GM20431 (cell line): Measurements from ENCODE around the gene KREMEN1.
"Not testable (repeated sequence)": the region's sequence is repeated elsewhere in the genome, so short reads cannot be mapped to it uniquely, and the experiment has no call there.

ENCODE experiments used
- in situ Hi-C: fragments of 300-500 bp; cut with MseI, MboI; formaldehyde crosslinking; loops from one replicate; pipeline ENCODE4 v1.15.0; 2020; ENCODE audit warnings: low sequenced_read_pairs; ENCODE audit not compliant: unreplicated experiment

KREMEN1 gene

DNA sequence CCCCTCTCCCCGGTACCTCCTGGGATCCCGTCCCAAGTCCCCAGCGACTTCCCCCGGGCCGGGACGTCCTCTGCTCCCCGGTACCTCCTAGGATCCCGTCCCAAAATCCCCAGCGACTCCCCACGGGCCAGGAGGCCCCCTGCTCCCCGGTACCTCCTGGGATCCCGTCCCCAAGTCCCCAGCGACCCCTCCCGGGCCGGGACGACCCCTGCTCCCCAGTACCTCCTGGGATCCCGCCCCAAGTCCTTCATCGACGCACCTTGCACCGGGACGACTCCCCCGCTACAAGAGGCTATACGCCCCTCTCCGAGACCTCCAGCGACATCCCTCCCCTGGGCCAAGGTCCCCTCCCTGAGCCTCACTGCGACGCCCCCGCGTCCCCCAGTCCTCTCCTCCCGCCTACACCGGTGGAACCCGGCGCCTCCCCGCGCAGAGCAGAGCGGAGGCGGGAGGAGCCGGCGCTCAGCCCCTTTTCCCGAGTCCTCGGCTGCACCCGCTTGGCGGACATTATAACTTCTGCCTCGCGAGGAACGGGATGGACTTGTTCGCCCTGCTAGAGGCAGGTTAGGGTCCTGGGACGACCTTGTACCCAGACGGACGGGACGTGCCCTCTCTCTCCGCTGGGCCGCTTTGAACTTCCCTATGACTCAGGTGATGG, 912 bp downstream of the KREMEN1 start:
- in situ Hi-C loops, result no loop called here

DNA sequence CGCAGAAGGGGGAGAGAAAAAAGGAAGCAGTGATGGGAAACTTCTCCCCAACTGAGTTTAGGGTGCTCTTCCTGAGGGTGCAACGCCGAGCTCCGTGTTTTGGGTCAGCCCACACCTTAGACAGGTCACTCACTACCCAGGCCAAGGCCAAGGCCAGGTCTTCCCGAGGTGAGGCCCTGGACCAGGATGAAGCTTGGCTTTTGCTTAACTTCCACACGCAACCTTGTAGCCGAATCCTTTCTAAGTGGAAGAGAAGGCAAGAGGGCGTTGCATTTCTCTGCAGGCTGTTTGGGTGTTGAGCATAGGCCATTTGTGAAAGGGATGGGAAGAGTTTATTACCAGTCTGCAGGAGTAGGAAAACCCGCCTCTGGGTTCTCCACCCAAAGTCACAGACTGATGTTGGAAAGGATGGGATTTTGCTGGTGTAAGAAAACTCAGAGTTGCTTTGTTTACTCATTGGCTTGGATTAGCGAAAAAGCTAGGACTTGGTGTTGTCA, 1.5 kb downstream of the KREMEN1 start:
- in situ Hi-C loops, result no loop called here

DNA sequence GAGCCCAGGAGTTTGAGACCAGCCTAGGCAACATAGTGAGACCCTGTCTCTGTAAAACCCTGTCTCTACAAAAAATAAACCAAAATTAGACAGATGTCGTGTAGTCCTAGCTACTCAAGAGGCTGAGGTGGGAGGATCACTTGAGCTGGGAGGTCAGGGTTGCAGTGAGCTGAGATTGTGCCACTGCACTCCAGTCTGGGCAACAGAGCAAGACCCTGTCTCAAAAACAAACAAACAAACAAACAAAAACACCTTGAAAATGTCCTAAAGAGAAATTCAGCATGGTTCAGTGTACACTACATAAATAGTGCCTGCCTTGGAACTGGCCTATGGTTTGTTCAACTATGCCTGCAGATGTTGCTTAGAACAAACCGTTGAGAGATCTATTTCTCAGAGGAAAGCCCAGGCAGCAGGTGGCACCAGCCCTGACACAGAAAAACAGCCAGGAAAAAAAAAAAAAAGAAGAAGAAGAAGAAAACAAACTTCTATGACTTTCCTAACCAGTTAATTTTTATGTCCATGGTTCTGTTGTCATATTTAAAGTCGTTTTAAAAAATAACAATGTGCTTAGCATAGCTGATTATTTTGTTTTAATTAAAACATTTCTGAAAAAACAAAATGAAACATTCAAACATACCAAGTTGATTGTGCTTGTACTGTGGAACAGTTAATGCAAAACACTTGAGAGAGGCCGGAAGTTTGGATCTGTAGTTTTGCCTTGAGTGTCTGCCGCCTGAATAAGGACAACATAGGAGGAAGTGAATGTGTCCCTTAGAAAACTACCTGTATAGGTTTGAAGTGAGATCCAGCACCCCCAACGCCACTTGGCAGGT, 5.4 kb downstream of the KREMEN1 start:
- in situ Hi-C loops, result no loop called here

DNA sequence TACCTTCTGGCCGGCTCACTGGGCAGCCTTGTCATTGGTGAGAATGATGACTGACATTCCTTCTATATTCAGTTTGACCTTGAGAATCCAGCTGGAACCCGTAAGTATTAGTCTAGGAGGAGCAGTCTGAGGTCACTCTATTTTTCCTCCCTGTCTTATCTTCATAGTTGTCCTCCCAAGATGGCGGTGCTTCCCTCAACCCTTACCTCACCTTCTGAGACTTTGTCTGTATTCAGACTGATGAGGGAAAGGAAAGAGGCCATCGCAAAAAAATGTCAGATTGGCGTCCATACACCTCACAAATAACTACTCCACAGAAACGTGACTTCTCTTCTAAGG, 6.0 kb downstream of the KREMEN1 start:
- in situ Hi-C loops, result no loop called here

DNA sequence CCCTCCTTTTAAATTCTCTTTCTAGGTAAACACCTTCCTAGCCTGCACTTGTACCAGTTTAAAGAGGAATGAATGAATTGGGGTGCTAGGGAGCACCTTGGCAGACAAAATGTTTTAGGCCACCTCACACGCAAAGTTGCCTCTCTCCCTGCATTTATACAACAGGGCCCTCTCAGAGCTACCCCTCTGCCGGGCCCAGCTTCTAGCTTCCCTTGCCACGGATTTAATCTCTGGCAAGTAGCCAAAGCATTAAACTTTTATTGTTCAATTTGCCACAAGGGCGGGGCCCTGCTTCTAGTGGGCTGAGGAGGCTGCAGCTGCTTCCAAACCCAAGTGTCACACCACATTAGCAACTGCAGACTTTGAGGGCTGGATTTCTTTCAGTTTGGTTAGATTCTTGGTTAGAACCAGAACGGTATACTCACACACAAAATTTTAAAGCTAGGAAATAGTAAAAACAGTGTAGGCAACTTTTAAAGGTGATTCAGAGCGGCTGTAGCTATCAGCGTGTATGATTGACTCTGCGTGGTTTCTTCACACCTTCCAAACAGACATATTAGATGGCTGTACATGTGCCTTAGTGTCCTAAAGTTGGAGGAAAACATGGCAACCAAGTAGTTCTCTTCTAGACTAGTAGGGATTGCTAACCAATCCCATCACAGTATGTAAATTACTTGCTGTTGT, 6.5 kb downstream of the KREMEN1 start:
- in situ Hi-C loops, result no loop called here

DNA sequence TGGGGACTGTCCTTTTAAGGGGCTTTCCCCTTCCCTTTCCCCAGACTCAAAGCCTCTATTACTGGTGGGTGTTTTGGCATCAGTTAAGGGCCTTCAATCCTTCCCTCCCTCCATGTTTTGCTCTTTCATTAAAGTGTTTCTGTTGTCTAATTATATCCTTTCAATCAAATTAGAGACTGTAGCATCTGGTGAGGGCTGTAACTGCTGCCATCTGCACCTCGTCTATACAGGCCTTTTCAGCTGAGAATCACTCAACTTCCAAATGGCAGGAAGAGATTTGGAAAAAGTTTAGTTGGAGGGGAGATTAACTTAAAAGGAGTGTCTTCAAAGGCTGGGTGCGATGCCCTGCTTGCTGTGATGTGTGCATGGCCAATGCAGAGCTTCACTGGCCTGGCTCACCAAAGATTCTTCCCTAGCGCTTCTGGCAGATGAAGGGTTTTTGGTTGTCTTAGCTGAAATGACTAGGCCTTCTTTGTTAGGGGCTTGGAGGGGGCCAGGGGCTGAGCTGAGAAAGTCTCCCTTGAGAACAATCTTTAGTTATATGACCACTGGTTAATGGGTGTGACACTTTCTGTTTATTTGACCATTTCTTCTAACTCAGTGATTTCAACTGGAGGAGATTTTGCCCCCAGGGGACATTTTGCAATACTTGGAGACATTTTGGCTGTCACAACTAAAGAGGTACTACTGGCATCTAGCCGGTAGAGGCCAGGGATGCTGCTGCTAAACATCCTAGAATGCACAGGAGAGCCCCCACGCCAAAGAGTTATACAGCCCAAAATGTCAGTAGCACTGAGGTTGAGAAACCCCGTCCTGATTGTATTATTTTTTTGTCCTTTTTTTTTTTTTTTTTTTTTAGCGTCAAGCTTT, 7.5 kb downstream of the KREMEN1 start:
- in situ Hi-C loops, result no loop called here

DNA sequence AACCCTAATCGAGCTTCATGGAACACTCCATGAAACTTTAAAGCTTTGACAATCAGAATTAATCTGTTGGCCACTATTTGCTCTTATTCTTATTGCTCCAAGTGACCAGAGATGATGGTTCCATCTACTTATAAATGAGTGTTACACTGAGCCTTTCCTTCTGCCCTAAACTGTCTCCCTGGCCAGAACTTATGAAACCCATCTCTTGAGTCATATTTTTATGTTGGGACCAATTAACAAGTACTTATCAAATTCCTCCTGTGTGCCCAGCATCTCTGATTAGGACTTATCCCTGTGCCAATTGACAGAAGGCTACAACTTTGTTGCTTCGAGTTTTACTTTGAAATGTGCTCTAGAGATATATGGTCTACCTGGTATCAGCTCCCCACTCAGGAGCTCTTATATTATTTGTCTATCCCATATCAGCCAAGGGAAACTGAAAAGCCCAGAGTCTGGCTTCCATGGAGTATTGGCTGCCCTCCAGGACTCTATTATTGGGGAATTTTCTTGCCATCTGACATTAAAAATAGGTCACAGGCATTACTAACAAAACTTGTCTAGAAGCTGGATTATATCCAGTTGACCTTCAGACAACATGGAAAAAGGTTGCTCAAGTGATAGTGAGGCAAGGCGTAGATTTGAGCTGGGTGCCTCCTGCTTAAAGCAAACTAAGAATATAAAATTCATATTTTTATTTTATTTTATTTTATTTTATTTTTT, 8.8 kb downstream of the KREMEN1 start:
- in situ Hi-C loops, result no loop called here

DNA sequence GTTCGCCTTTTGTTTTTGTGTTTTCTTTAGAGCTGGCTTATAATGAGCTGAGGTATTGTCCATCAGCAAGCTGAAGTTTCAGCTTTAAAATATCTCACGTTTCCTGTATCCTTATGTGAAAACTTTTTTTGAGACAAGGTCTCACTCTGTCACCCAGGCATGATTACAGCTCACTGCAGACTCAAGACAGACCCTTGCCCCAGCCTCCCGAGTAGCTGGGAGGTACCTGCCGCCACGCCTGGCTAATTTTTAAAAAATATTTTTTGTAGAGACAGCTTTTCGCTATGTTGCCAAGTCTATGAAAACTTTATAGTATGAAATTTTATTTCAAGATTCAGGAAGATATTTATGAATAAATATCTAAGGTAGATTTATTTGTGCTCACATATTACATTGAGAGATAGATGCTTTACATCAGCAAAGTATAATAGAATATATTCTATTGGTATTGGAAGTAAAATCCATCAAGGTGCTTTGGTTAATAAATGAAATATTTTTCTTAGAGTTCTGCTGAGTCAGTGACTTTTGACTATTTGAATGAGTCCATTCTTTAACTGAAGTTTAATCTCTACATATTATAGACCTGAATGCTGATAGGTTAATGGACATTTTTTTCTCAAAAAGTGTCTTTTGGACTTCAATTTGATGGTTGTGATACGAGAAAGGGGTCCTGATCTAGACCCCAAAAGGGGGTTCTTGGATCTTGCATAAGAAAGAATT, 10.2 kb downstream of the KREMEN1 start:
- in situ Hi-C loops, result no loop called here

DNA sequence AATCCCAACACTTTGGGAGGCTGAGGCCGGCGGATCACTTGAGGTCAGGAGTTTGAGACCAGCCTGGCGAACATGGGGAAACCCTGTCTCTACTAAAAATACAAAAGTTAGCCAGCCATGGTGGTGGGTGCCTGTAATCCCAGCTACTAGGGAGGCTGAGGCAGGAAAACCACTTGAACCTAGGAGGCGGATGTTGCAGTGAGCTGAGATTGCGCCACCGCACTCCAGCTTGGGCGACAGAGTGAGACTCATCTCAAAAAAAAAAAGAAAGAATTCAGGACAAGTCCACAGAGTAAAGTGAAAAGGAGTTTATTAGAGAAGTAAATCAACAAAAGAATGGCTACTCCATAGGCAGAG, 10.7 kb downstream of the KREMEN1 start:
- in situ Hi-C loops, result not testable (repeated sequence)

DNA sequence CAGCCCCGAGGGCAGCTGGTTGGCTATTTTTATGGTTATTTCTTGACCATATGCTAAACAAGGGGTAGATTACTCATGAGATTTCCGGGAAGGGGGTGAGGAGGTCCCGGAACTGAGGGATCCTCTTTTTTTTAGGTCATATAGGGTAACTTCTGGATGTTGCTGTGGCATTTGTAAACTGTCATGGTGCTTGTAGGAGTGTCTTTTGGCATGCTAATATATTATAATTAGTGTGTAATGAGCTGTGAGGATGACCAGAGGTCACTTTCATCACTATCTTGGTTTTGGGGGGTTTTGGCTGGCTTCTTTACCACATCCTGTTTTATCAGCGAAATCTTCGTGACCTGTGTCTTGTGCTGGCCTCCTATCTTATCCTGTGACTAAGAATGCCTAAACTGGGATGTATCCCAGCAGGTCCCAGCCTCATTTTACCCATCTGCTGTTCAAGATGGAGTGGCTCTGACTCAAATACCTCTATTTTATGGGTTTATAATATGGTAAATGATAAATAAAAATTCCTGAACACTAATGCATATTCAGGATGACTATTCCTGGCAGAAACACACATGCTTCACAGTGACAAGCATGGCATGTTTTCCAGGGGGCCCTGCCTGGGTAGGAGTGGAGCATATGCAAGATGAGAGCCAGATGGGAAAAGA, 11.2 kb downstream of the KREMEN1 start:
- in situ Hi-C loops, result no loop called here

DNA sequence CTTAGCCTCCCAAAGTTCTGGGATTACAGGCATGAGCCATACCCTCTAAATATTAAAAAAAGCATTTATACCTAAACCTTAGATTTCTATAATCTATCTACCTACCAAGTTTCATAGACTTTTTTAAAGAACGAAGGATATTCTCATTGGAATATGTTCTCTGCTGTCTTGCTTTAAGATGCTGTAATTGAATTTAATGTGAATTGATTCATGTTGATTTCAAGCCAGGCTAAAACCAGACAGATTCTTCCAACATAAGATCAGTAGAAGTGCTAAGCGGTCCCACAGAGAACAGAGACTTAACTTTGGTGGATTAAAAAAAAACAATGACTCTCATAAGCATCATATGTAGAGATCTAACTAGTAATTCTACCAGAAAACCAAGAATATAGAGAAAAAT, 14.2 kb downstream of the KREMEN1 start:
- in situ Hi-C loops, result no loop called here

DNA sequence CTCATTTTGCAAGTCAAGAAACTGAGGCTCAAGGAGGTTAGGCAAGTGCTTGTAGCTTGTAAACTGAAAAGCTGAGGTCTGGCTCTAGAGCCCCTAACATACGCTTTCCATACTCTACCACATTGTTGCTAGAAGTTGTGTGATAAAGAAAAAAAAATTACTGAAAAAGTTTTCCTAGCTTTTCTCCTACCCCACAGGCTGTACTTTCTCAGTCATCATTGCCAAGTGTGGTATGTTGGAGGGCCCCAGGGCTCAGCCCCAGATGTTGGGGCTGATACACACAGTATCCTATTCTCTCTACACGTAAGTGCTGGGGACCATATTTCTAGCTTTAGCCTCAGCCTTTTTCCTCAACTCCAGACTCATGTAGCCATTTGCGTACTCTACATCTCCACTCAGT, 16.0 kb downstream of the KREMEN1 start:
- in situ Hi-C loops, result no loop called here

DNA sequence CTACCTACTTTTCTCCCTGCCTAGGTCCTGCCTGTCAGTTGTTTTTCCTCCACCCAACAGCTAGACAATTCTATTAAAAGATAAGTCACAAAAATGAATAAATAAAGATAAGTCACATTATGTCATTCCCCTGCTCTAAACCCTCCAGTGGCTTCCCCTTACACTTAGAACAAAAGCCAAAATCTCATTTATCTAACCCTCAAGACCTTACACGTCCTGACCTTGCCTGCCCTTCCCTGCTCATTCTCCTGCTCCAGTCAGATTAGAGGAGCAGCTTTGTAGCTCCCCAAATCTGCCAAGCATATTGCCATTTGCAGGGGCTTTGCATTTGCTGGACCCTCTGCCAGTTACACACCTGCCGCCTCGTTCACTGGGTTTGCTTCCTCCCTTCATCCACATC, 16.7 kb downstream of the KREMEN1 start:
- in situ Hi-C loops, result no loop called here

DNA sequence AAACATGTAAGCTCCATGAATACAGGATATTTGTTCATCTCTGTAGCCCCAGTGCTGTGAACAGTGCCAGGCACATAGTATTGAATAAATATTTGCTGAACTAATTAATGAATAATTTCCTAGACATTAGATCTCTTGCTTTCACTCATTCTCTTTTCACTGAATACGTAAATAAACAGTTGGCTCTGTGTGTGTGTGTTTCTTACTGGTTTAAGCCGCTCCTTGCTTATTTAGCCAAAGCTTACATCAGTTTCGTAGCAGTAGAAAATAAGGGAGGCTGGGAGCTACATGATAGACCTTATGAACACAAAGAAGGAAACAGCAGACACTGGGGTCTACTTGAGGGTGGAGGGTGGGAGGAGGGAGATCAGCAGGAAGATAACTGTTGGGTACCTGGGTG, 17.2 kb downstream of the KREMEN1 start:
- in situ Hi-C loops, result no loop called here

DNA sequence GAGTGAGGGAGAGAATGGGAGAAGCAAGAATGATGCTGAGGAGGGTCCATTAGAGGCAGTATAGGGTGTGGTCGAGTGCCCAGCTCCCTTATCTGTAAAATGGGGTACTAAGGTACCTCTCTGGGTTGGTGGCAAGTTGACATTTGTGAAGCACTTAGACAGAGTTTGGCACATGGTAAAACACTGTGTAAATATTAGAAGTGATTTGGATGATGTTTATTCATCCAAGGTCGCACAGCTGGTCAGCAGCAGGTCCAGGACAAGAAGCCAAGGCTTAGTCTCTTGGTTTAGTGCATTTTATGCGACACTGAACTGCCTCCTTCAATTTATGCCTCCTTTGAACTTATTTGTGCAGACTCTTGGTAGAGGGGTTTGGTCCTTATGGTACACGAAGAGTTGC, 19.4 kb downstream of the KREMEN1 start:
- in situ Hi-C loops, result no loop called here

DNA sequence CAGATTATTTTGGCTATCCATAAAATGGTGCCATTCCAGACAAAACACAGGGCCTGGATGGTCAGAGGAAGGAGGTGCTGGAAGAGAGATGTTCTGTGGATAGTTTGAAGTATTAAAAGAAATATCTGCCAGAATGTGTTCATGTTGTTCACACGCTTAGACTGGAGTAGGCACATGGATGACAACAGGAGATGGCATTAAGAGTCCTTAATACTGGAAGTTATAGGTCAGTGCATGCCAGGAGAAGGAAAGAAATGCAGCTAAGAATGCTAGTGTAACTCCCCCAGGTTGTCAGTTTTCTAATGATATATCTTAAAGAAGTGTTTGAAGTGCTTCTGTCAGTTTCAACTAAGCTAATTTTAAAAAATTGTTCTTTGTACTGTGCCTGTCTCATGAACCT, 20.2 kb downstream of the KREMEN1 start:
- in situ Hi-C loops, result no loop called here

DNA sequence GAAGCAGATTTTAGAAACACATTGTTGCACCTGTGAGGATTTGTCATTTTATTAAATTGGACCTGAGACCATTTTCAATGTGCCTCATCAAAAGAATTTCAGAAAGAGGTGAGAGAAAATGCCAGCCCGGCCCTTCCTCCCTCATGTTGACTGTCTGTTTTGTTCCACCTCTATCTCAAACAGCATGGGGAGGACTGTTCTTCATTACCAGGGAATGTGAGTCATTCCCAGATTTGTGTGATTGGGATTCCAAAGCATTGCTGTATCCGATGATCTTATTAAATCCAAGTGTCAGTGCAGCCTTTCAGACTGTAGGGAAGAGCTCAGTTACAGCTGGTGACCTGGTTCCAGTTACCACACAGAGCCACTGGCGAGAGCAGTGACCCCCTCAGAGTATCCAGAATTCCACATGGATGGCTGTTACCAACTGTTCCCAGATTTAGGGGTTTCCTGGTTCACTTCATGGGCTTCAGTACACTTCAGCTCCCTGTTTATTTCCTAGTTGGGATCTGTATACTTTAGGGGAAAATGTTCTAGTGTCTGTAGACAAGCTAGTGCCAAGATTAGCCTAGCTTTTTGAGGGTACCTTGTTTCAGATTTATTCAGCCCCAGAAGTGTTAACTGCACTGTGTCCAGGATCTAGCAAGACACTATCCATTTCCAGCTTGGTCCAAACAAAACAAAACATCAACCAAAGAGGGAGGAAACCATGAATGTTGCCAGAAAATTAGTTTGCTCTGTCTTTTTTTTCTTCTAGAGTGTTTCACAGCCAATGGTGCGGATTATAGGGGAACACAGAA, 20.9 kb downstream of the KREMEN1 start:
- in situ Hi-C loops, result no loop called here

DNA sequence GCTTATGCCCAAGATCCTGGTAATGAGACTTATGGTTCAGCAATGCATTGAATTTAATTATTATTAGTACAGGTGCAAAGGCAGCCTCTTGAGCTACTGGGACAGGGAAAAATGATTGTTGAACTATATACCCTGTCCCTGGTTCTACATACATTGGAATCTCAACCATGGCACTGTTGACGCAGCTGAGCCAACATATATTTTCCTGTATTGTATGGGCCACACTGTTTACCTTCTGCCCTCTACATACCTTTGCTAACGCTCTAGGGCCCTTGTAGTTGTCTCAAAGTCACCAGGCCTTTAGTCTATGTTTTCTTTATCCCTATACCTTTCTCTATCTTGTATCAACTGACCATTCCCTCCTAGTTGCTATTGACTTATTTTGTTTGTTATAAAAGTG, 22.6 kb downstream of the KREMEN1 start:
- in situ Hi-C loops, result no loop called here
